ENCODE measurements around the gene CST3.
"Not testable (repeated sequence)": the region's sequence is repeated elsewhere in the genome, so short reads cannot be mapped to it uniquely, and the experiment has no call there.

The CST3 gene

GRCh38 chr20:23640671-23641667, 3.2 kb upstream of the CST3 start:
- no peak for DNase-seq

GRCh38 chr20:23640018-23640601, 2.4 kb upstream of the CST3 start:
- DNase-seq = no peak

- DNase-seq = no peak
These were observed 1.8 kb upstream of the CST3 start for GRCh38 chr20:23639490-23639958.

- DNase-seq = no peak
These were observed 554 bp upstream of the CST3 start for GRCh38 chr20:23638309-23638708.

- no peak for DNase-seq
These were observed 860 bp downstream of the CST3 start for GRCh38 chr20:23636908-23637281.

- no peak for DNase-seq
These were observed 1.4 kb downstream of the CST3 start for GRCh38 chr20:23636182-23636907.

- not testable (repeated sequence) for DNase-seq
These were observed 2.0 kb downstream of the CST3 start for GRCh38 chr20:23635768-23636090.

GRCh38 chr20:23634985-23635767, 2.6 kb downstream of the CST3 start:
- DNase-seq = no peak

GRCh38 chr20:23634044-23634801, 3.5 kb downstream of the CST3 start:
- no peak for DNase-seq

GRCh38 chr20:23632711-23633573, 4.8 kb downstream of the CST3 start:
- no peak for DNase-seq

- DNase-seq = no peak
These were observed 5.6 kb downstream of the CST3 start for GRCh38 chr20:23631981-23632710.

GRCh38 chr20:23631226-23631822, 6.4 kb downstream of the CST3 start:
- DNase-seq = no peak

- DNase-seq = no peak
These were observed 7.3 kb downstream of the CST3 start for GRCh38 chr20:23630392-23630849.

GRCh38 chr20:23629542-23630391, 8.0 kb downstream of the CST3 start:
- DNase-seq = no peak

- no peak for DNase-seq
These were observed 8.7 kb downstream of the CST3 start for GRCh38 chr20:23629017-23629541.

- DNase-seq = no peak
These were observed 9.2 kb downstream of the CST3 start for GRCh38 chr20:23628402-23629016.

- DNase-seq = no peak
These were observed 10.3 kb downstream of the CST3 start for GRCh38 chr20:23627501-23627900.

GRCh38 chr20:23626040-23626620, 11.6 kb downstream of the CST3 start:
- no peak for DNase-seq
